Erythroblast (primary cell): ENCODE measurements around the gene COL16A1.
A peak's percentile ranks its signal among the peaks of the same experiment; 100 is the strongest.

Experiments used
- DNase-seq, 2 experiments: peaks; one replicate each; lab custom pipeline; 2025; lab: John Stamatoyannopoulos, UW
- GATA1 ChIP-seq: IDR thresholded peaks from 2 replicates; pipeline ENCODE4 v1.6.1; 2011; ENCODE audit warnings: low read depth, mild to moderate bottlenecking, control low read depth, low read length, moderate library complexity
- POLR2A ChIP-seq: IDR thresholded peaks from 2 replicates; pipeline ENCODE4 v1.6.1; 2011; ENCODE audit warnings: mild to moderate bottlenecking, low read length

COL16A1 gene

GRCh38 chr1:31705080-31705866 is 1.5 kb upstream of the COL16A1 start:
- no peak for TF ChIP-seq POLR2A
- TF ChIP-seq GATA1, result no peak
- DNase-seq, result peak; percentile 17 to 34

- peak in 1 of 2 experiments; percentile 10 for DNase-seq
- TF ChIP-seq GATA1 (no peak), POLR2A (no peak)
Observed at GRCh38 chr1:31704271-31705079, 658 bp upstream of the COL16A1 start.

GRCh38 chr1:31702836-31703404 is 897 bp downstream of the COL16A1 start:
- no peak for DNase-seq
- TF ChIP-seq POLR2A (no peak), GATA1 (no peak)

GRCh38 chr1:31701091-31701736 is 2.6 kb downstream of the COL16A1 start:
- DNase-seq, result peak; percentile 18 to 60

GRCh38 chr1:31700468-31701090 is 3.2 kb downstream of the COL16A1 start:
- DNase-seq, result no peak
- TF ChIP-seq GATA1, result no peak
- TF ChIP-seq POLR2A, result no peak

More at GRCh38 chr1:31701091-31701736, 2.6 kb downstream of the COL16A1 start:
- TF ChIP-seq POLR2A (no peak), GATA1 (no peak)

- TF ChIP-seq GATA1 (no peak), POLR2A (no peak)
- DNase-seq, result no peak
Observed at GRCh38 chr1:31699341-31699891, 4.4 kb downstream of the COL16A1 start.

GRCh38 chr1:31697369-31697984 is 6.3 kb downstream of the COL16A1 start:
- no peak for TF ChIP-seq GATA1
- TF ChIP-seq POLR2A, result no peak
- no peak for DNase-seq

- DNase-seq, result no peak
- TF ChIP-seq POLR2A (no peak), GATA1 (no peak)
Observed at GRCh38 chr1:31696242-31696641, 7.6 kb downstream of the COL16A1 start.

- DNase-seq, result no peak
- no peak for TF ChIP-seq GATA1
- TF ChIP-seq POLR2A, result no peak
Observed at GRCh38 chr1:31695327-31695726, 8.5 kb downstream of the COL16A1 start.

- no peak for DNase-seq
Observed at GRCh38 chr1:31694964-31695313, 8.9 kb downstream of the COL16A1 start.

GRCh38 chr1:31694069-31694963 is 9.5 kb downstream of the COL16A1 start:
- TF ChIP-seq GATA1 (no peak), POLR2A (no peak)
- DNase-seq, result no peak

More at GRCh38 chr1:31694964-31695313, 8.9 kb downstream of the COL16A1 start:
- TF ChIP-seq POLR2A, result no peak
- no peak for TF ChIP-seq GATA1
